CD4-positive, alpha-beta T cell treated with Interleukin-21 for 1 hour (primary cell): Measurements from ENCODE around the gene TRIM46.

Experiments used
- DNase-seq: peaks from one replicate; pipeline ENCODE4 v3.0.0-alpha.2; 2020

Gene TRIM46

DNA sequence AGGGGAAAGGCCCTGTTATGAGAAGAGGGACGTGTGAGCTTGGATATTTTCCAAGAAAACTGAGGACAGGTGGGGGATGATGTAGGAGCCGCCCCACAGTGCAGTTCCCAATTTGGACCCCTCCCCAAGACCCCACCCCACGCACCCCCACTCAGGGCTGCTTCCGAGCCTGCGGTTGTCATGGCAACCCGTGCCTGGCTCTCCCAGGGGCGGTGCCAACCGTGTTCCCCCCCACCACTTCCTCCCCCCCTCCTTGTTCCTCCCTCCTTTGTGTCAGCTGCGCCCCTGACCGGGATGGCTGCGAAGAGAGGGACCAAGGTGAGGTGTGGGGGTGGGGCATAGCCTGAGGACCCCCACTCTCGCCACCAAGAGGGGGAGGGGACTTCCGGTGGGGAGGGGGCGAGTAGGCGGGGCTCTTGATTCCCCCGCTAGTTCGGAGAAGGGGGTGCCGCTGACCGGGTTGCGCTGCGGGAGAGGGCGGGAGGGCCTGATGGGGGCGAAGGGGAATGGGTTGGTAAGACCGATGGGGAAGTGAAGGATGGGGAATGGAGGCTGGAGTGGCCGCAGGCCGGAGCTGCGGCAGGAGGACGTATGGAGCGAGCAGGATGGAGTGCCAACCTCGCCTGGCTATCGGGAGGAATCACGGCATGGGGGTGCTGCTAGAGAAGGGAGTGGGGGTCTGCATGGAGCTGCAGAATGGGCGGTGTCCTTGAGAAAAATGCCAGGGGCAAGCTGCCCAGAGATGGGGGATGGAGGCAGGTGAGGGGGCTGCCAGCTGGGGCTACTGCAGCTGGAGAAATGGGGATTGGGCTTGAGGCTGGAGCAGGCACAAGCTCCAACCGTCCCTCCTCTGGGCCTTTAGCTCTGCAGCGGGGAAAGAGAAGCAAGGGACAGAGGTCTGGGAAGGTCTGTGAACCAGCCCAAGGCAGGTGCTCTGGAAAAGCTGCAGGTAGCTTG, 953 bp downstream of the TRIM46 start:
- peak; percentile 74 for DNase-seq

DNA sequence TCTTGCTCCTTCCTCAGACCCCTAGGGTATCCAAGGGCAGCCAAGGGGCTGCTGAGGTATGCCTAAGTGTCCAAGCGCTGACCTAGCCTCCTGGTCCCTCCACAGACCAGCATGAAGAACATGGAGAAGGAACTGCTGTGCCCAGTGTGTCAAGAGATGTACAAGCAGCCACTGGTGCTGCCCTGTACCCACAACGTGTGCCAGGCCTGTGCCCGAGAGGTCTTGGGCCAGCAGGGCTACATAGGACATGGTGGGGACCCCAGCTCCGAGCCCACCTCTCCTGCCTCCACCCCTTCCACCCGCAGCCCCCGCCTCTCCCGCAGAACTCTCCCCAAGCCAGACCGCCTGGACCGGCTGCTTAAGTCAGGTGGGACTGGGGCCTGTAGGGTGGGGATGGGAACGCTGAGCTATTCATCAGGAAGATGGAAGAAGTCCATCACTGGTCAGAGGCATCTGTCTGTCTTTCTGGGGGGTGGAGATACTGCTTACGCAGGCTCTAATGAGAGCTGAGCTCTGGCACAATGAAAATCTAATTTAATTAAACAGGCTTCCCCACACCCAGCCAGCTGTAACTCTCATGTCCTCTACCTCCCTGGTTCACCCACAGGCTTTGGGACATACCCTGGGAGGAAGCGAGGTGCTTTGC, 1.8 kb downstream of the TRIM46 start:
- no peak for DNase-seq

DNA sequence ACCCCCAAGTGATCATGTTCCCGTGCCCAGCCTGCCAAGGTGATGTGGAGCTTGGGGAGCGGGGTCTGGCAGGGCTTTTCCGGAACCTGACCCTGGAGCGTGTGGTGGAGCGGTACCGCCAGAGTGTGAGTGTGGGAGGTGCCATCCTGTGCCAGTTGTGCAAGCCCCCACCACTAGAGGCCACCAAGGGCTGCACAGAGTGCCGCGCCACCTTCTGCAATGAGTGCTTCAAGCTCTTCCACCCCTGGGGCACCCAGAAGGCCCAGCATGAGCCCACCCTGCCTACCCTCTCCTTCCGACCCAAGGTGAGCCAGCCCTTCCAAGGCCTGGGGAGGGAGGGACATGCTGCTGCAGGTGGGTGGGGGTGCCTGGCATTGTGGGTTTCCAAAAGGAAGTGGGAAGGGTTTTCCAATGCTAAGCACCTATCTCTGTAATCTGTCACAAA, 2.3 kb downstream of the TRIM46 start:
- DNase-seq, result no peak

DNA sequence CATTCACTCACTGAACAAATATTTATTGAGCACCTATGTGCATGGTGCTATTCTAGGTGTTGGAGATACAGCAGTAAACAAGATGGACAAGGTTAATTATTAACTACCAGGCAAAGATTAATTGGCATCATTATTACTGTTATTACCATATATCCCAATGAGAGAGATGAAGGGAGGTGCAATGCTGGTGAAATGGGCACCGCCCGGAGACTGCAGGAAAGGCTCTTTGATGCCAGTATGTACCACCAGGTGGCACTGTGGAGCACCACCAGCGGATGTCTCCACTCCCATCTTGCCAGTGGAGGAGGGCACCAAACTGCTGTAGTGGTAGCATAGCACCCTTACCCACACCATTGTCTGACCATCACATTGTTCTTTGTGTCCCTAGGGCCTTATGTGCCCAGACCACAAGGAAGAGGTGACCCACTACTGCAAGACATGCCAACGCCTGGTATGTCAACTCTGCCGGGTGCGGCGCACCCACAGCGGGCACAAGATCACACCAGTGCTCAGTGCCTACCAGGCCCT, 3.0 kb downstream of the TRIM46 start:
- DNase-seq, result peak; percentile 84

DNA sequence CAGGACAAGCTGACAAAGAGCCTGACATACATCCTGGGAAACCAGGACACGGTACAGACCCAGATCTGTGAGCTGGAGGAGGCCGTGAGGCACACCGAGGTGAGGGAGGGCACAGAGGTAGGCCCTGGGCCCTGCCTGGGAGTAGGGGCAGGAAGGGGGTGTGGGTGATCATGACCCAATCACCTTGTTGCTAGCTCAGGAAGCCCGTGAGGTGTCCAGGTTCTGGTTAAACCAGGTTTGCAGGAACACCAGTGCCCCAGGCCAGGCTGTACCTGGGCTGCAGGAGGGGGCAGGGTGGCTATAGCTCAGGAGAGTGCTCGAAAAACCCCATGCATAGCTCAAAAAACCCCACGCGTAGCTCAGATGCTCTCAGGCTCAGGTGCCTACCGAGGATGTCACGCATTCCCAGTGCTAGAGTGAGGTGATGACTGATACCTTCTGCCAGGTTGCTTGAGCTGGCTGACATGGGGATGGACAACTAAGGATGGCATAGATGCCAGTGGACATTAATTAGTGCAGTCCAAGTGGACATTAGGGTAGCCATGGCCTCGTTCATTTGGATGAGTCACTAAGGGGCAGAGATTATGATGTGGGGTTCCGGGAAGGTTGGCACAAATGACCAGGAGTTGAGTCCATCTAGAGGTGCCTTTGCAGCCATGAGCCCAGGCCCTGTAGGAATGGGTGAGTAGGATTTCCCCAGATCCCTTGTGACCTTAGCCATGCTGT, 3.7 kb downstream of the TRIM46 start:
- no peak for DNase-seq

DNA sequence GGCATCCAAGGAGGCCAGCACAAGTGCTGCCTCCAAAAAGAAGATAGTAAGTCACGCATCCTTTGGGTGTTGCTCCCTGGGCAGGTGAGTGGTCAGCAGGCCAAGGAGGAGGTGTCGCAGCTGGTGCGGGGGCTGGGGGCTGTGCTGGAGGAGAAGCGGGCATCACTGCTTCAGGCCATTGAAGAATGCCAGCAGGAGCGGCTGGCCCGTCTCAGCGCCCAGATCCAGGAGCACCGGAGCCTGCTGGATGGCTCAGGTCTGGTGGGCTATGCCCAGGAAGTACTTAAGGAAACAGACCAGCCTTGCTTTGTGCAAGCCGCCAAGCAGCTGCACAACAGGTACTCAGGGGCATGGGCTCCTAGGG, 4.3 kb downstream of the TRIM46 start:
- no peak for DNase-seq

DNA sequence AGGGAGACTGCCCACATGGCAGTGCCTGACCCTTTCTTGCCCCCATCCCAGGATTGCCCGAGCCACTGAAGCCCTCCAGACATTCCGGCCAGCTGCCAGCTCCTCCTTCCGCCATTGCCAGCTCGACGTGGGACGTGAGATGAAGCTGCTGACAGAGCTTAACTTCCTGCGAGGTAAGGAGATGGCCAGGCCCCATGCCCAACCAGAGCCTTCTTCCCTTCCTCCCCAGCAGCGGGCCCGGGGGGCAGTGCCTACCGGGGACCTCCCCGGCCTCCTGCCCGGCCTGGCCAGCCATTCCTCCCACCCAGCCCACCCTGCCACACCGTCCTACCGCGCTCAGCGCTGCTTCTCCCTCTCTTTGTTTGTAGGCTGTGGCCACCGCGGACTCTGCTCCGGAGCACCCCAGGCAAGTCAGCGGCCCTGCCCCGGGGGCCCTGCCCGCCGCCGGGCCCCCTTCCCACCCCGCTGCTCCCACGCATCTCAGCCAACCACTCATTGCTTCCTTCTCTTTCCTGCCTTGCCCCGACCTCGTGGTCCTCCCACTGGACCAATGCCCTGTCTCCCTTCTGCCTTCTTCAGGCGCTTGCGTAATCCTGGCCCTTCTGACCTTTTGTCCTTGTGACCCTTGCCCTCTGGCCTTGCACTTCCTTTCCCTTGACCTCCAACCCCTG, 4.9 kb downstream of the TRIM46 start:
- no peak for DNase-seq

DNA sequence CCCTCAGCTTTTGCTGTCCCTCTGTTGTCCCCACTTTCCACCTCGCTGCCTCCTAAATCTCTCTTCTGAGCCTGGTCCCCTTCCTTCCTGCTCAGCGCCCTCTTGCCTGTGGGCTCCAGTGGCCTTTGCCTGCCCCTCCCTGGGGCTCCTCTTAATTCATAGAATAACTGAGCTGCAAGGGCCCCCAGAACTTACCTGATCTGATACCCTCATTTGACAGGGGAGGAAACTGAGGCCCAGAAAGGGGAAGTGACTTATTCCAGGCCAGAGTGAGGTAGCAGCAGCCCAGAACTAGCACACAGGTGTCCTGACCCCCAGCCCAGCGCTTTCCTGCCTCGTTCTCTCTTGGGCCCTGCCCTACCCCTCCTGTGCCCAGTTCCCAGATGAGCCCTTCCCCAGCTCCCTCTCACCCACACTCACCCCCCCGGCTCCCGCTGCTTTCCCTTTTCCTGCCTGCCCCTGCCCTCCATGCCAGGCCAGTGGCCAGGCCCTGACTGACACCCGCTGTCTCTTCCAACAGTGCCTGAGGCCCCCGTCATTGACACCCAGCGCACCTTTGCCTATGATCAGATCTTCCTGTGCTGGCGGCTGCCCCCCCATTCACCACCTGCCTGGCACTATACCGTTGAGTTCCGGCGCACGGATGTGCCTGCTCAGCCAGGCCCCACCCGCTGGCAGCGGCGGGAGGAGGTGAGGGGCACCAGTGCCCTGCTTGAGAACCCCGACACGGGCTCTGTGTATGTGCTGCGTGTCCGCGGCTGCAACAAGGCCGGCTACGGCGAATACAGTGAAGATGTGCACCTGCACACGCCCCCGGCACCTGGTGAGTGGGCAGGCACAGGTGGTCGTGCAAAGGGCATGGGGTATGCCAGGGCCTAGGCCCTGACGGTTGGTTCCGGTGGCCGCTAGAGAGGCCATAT, 5.7 kb downstream of the TRIM46 start:
- no peak for DNase-seq

DNA sequence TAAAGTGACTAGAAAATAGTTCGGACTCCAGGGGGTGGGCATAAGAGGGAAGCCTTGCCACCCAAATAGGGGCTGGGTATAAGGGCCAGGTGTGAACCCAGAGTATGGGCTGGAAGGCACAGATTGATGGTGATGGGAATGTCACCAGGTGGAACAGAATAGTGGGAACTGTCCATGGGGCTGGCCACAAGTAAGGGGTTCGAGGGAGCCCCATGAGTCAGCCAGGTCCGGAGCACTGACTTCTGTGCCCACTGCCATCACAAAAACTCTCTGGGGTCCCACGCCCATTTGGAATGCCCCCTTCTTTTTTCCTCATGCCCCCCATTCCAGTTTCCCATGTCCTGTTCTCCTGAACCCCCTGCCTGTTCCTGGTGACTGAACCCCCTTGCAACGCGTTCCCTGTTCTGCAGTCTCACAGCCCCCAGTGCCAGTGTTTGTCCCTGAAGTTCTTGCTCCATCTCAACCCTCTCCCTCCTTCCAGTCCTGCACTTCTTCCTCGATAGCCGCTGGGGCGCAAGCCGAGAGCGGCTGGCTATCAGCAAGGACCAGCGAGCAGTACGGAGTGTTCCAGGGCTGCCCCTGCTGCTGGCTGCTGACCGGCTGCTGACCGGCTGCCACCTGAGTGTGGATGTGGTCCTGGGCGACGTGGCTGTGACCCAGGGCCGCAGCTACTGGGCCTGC, 7.9 kb downstream of the TRIM46 start:
- DNase-seq, result no peak

DNA sequence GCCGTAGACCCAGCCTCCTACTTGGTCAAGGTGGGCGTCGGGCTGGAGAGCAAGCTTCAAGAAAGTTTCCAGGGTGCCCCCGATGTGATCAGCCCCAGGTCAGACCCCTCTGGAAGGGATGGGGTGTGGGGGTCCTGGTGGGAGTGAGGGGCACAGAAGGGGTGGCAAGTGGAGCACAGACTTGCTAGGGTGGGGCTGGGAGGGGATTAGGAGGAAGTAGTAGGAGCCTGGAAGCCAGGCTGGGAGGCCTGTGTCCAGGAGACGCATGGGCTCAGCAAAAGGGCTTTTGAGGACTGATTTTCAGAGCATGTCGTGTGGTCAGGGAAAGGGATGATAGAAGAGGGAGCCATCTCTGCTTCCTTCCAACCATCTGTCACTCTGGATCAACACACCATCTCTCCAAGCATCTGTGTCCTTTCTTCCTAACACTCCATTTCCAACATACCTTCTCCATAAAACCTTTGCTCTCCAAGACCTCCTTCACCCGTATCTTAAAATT, 8.5 kb downstream of the TRIM46 start:
- no peak for DNase-seq

DNA sequence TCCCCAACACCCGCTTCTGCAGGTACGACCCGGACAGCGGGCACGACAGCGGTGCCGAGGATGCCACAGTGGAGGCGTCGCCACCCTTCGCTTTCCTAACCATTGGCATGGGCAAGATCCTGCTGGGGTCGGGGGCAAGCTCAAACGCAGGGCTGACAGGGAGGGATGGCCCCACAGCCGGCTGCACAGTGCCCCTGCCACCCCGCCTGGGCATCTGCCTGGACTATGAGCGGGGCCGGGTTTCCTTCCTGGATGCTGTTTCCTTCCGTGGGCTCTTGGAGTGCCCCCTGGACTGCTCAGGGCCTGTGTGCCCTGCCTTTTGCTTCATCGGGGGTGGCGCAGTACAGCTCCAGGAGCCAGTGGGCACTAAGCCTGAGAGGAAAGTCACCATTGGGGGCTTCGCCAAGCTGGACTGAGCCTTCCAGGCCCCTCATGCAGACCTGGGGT, 10.1 kb downstream of the TRIM46 start:
- no peak for DNase-seq

DNA sequence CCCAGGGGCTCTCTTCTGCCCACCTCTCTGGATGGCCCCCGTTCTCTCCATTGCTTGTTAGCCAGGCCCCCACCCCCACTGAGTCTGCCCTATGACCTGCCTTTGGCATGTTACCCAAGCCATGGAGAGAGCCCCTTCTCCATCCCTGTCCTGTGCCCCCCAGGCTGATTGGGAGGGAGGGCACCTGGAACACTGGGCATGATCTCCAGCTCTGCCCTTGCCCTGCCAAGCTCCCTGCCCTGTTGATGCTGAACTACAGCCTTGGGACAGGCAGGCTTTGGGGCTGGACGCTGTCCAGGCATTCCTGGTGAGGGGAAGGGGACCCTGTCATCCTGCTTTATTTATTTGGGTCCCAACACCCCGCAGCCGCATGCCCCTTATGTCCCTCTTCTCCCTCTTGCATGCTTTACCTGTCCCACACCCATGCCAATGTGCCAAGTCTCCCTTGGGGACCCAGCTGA, 10.7 kb downstream of the TRIM46 start:
- no peak for DNase-seq

DNA sequence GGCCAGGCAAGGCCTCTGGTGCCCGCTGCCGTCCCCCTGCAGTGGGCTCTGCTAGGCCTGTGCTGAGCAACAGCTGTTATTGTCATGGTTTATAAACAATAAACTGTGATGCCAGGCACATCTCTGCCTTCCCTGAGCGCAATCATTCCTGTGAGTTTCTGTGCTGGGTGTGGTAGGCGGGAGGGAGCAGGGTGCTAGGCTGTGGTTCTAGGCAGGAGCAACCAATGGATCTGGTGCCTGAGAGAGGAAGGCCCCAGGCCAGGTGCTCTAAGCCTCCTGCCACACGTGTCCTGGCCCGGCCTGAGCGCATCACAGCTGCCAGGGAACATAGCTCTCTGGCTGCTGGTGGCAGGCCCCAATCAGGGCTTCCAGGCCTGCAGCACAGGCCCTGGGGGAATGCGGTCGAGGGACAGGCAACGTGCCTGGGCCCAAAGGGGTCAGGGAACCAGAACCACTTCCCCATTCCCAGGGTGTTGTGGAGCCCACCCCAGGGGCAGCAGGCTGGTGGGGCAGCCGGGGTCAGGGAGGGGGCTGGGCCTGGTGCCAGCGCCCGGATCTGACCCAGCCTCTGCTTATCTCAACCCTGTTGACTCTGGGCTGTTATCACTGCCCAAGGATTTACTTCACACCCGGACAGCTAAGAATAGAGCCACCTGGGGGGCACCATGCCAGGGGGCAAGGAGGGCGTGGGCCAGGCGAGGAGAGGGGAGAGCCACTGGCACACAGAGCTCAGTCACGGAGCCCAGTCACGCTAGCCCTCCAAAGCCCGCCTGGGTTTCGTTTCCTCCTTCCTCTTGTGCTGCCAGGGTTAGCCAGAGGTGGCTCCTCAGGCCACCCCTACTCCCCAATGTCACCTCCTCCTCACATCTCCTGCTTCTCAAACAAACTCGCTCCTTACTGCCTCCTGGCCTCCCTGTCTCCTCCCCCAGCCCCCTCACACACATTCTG, 11.5 kb downstream of the TRIM46 start:
- no peak for DNase-seq

DNA sequence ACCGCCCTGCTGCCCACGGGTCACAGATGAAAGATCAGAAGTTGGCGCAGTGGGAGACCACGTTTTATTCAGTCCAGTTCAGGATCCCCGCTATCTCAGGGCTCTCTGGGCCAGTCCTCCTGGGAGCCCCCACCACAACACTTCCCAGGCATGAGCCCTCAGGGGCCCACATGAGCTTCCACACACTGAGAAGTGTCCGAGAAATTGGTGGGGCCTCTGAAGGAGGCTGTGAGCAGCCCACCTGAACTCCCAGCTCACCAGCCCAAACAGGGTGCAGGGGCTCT, 12.1 kb downstream of the TRIM46 start:
- DNase-seq, result no peak

DNA sequence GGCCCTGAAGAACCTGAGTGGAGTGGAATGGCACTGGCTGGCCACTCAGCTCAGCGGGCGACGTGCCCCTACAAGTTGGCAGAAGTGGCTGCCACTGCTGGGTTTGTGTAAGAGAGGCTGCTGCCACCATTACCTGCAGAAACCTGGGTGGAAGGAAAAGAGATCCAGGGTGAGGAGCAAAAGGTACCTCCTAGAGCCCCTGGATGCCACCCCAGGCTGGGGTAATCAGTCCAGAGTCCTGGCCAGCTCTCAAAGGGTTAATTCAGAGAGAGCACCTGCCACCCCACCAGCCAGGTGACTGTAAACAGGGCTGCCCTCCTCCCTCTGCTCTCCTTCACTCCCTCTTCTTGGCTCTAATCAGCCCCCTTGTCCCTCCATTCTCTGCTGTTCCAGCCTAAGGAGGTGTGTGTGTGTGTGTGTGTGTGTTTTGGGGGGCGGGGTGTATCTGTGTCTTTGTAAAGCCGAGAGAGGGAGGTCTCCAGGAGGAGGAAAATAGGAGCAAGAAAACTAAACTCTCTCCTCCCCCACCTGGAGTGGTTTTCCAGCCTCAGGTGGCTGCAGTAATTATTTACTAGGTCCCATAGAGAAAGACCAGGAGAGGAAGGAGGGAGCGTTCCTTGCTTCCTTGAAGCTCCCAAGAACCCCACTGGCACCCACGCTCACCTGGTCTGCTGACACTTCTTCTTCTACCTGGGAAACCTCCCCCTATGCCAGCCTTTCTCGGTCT, 12.6 kb downstream of the TRIM46 start:
- DNase-seq, result no peak

DNA sequence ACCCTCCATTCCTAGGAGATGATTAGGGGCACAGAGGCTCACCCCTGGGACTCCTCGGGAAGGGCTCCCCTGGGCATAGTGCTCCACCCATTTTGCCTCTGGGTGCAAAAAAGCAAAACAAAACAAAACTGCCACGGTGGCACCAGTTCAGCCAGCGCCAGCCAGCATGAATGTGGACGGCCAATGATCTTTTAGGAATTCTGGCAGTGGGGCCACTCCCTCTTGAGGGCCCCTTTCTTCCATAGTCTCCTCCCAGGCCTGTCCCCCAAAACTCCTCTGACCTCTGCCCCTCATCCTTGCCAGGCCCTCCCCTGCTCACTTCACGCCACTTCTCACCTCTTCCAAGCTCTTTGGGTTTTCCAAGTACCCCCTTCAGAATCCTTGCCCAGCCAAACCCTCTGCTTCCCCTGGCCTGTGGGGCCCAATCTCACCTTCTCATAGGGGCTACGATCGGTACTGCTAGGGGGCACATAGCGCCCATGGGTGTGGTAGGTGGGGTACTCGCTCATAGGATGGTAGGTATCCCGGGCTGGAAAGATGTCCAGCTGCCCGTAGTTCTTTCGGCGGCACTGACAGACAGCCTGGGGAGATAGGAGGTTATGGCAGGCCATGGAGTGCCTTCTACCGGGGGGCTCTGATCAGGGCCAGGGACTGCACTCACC, 13.3 kb downstream of the TRIM46 start:
- DNase-seq, result no peak

DNA sequence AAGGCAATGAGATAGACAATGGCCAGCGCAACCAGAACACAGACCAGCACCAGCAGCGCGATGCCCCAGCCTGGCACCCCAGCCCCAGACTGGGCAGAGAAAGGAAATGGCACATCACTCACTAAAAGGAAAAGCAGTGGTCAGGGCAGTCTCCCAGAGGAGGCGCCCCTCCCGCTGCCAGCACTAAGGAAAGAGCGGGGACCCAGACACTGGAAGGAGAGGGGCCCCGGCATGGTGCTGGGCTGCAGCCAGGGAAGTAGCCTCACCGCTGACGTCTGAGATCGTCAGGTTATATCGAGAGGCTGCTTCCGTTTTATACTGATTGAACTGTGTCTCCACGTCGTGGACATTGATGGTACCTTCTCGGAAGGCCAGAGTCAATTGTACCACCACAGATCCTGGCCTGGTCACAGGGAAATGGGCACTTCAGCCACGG, 13.8 kb downstream of the TRIM46 start:
- DNase-seq, result no peak

DNA sequence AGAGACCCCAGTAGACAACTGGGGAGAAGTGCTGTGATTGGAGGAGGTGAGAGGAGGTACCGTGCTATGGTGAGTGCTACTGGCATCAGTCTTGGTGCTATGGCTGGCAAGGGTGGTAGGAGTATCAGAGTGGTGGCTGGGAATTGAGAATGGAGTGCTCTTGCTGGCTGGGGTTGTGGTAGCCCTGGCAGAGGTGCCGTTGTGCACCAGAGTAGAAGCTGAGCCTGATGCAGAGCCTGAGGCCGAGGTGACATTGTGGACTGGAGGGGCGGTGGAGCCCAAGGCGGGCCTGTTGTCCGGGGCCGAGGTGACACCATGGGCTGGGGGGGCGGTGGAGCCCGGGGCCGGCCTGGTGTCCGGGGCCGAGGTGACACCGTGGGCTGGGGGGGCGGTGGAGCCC, 14.6 kb downstream of the TRIM46 start:
- DNase-seq, result no peak
